Suppressor macrophage treated with lipopolysaccharide for 1 hour (primary cell): ENCODE measurements around the gene WDR74.
"Not testable (repeated sequence)": the region's sequence is repeated elsewhere in the genome, so short reads cannot be mapped to it uniquely, and the experiment has no call there.

Source experiments
- DNase-seq, 3 donors: peaks; one replicate each; pipeline ENCODE4 v3.0.0-alpha.2; 2020 to 2022

Gene WDR74

GRCh38 chr11:62859281-62859703 is 19.9 kb upstream of the WDR74 start:
- DNase-seq = not testable (repeated sequence)

GRCh38 chr11:62858201-62858600 is 18.8 kb upstream of the WDR74 start:
- DNase-seq = no peak

- DNase-seq = peak; percentile 60 to 73 (median 64)
Observed at GRCh38 chr11:62857541-62857982, 18.2 kb upstream of the WDR74 start.

- DNase-seq = no peak
Observed at GRCh38 chr11:62856333-62856895, 17.0 kb upstream of the WDR74 start.

GRCh38 chr11:62855571-62856332 is 16.4 kb upstream of the WDR74 start:
- peak; percentile 98 for DNase-seq

- no peak for DNase-seq
Observed at GRCh38 chr11:62854825-62855570, 15.6 kb upstream of the WDR74 start.

- peak in 2 of 3 donors; percentile 26 to 29 for DNase-seq
Observed at GRCh38 chr11:62854013-62854824, 14.8 kb upstream of the WDR74 start.

- DNase-seq = no peak
Observed at GRCh38 chr11:62853279-62853965, 14.0 kb upstream of the WDR74 start.

GRCh38 chr11:62852523-62853188 is 13.3 kb upstream of the WDR74 start:
- no peak for DNase-seq

GRCh38 chr11:62851807-62852522 is 12.6 kb upstream of the WDR74 start:
- DNase-seq = no peak

- no peak for DNase-seq
Observed at GRCh38 chr11:62850911-62851806, 11.8 kb upstream of the WDR74 start.

- DNase-seq = no peak
Observed at GRCh38 chr11:62847767-62848314, 8.5 kb upstream of the WDR74 start.

- no peak for DNase-seq
Observed at GRCh38 chr11:62846177-62846576, 6.8 kb upstream of the WDR74 start.

GRCh38 chr11:62844154-62844553 is 4.8 kb upstream of the WDR74 start:
- no peak for DNase-seq

GRCh38 chr11:62843466-62843865 is 4.1 kb upstream of the WDR74 start:
- no peak for DNase-seq

- DNase-seq = not testable (repeated sequence)
Observed at GRCh38 chr11:62842891-62843290, 3.5 kb upstream of the WDR74 start.

- DNase-seq = peak; percentile 29 to 42 (median 35)
Observed at GRCh38 chr11:62842171-62842741, 2.9 kb upstream of the WDR74 start.

GRCh38 chr11:62841361-62842170 is 2.2 kb upstream of the WDR74 start:
- peak; percentile 93 to 100 (median 98) for DNase-seq
